PC-9 (cell line): ENCODE measurements around the gene MS4A15.

Experiments
- CTCF ChIP-seq: fragments of 200-600 bp; sonication (generic); conservative IDR thresholded peaks from 2 replicates; pipeline ENCODE4 v1.6.1; 2017; ENCODE audit warnings: mixed run types, antibody characterized with exemption, mild to moderate bottlenecking, moderate library complexity
- EZH2 ChIP-seq: fragments of 200-600 bp; sonication (generic); IDR thresholded peaks from 2 replicates; pipeline ENCODE4 v1.8.0; 2017; ENCODE audit warnings: antibody characterized with exemption, low read depth

DNA sequence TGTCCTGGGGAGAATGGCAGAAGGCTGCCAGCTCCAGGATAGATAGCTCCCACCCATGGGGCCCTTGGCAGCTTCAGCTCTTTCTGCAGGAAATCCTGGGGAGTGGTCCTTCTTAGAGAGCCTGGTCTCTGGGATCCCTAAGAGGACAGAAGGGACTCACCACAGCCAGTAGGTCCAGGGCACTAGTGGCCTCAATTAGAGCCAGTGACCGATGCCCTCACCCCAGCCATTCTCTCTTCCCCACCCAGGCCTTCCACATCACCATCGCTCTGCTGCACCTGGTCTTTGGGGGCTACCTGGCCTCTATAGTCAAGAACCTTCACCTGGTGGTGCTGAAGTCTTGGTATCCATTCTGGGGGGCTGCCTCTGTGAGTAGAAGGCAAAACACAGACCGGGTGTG is 34.1 kb downstream of the MS4A15 start:
- TF ChIP-seq CTCF, result no peak
- TF ChIP-seq EZH2, result no peak
